Endothelial cell of umbilical vein (primary cell): ENCODE results near the gene RAPGEF4. TPM values are rescaled to one million over a fixed set of nuclear protein-coding genes. Genes with fewer than 3 reads are reported as not detected.

ENCODE experiments used
- BruUV-seq: library from RNA; stranded (reverse); fragments of 400-500 nt; replicated peaks from 2 replicates; lab custom pipeline; 2021; lab: Mats Ljungman, UMichigan
- CTCF ChIA-PET: fragments of 300-600, 350-600 bp; sonication (Branson Sonifier 250); formaldehyde crosslinking; loops from one replicate; lab custom pipeline; 2021; ENCODE audit warnings: antibody characterized with exemption, inconsistent platforms; lab: Charles Lee
- POLR2A ChIA-PET: fragments of 300-600, 350-600 bp; sonication (Branson Sonifier 250); formaldehyde crosslinking; loops from one replicate; lab custom pipeline; 2021; ENCODE audit warnings: antibody characterized with exemption, inconsistent platforms; lab: Charles Lee
- DNase-seq: peaks from one replicate; pipeline ENCODE4 v3.0.0-alpha.2; 2011; ENCODE audit warnings: low read depth, low spot score
- FAIRE-seq: peaks from 2 replicates; lab custom pipeline; 2011; peaks lifted over from hg19 to GRCh38; lab: Jason Lieb, UNC
- H2AFZ ChIP-seq: 2 replicates; pipeline ENCODE4 v1.6.0; 2012; ENCODE audit warnings: low read depth, low read length, control low read depth, inconsistent platforms
- H3K27ac ChIP-seq: 2 replicates; pipeline ENCODE4 v1.5.1; 2011; ENCODE audit warnings: low read depth, mild to moderate bottlenecking, control low read depth, low read length, moderate library complexity; ENCODE audit not compliant: insufficient read depth
- H3K27me3 ChIP-seq, 2 experiments: 2 replicates each; pipeline versions ENCODE4 v1.6.0 to v1.6.1; 2011; ENCODE audit warnings: low read length in 2 of 2, mixed read lengths in 1 of 2; ENCODE audit not compliant: control insufficient read depth in 2 of 2, insufficient read depth in 2 of 2
- H3K36me3 ChIP-seq, 2 experiments: 2 replicates in 1 of 2; 3 replicates in 1 of 2; pipeline ENCODE4 v1.5.1; 2011; ENCODE audit warnings: low read length in 2 of 2, mild to moderate bottlenecking in 1 of 2, moderate library complexity in 1 of 2; ENCODE audit not compliant: control insufficient read depth in 2 of 2, insufficient read depth in 2 of 2; ENCODE audit errors: extremely low read depth in 1 of 2
- H3K4me1 ChIP-seq: 3 replicates; pipeline ENCODE4 v1.5.1; 2011; ENCODE audit warnings: mild to moderate bottlenecking, low read length; ENCODE audit not compliant: control insufficient read depth, insufficient read depth; ENCODE audit errors: extremely low read depth
- H3K4me2 ChIP-seq: 2 replicates; pipeline ENCODE4 v1.6.1; 2011; ENCODE audit warnings: low read length, control low read depth, mixed read lengths; ENCODE audit not compliant: insufficient read depth
- H3K4me3 ChIP-seq, 3 experiments: fragments of 200-600 bp in 1 of 3; sonication (generic), shearing (Covaris generic) in 1 of 3; replicated peaks in 1 of 3; 2 replicates each; pipeline ENCODE4 v1.5.1; 2011 to 2016; ENCODE audit warnings: control low read depth in 3 of 3, low read length in 3 of 3, mild to moderate bottlenecking in 2 of 3, inconsistent platforms in 1 of 3, low read depth in 1 of 3, moderate library complexity in 1 of 3; ENCODE audit not compliant: insufficient read depth in 1 of 3
- H3K79me2 ChIP-seq: 2 replicates; pipeline ENCODE4 v1.6.0; 2012; ENCODE audit warnings: low read length, inconsistent platforms; ENCODE audit not compliant: control insufficient read depth, insufficient read depth
- H3K9ac ChIP-seq: replicated peaks from 2 replicates; pipeline ENCODE3; 2011; ENCODE audit warnings: low read length, control low read depth; ENCODE audit not compliant: insufficient read depth; ENCODE audit errors: extremely low read depth
- H3K9me1 ChIP-seq: replicated peaks from 3 replicates; pipeline ENCODE4 v1.6.0; 2011; ENCODE audit warnings: mild to moderate bottlenecking, low read length; ENCODE audit not compliant: control insufficient read depth, insufficient read depth; ENCODE audit errors: extremely low read depth
- H3K9me3 ChIP-seq: replicated peaks from 2 replicates; pipeline ENCODE4 v1.5.1; 2012; ENCODE audit warnings: low read length, inconsistent platforms; ENCODE audit not compliant: control insufficient read depth, insufficient read depth
- H4K20me1 ChIP-seq: replicated peaks from 2 replicates; pipeline ENCODE3; 2011; ENCODE audit warnings: mild to moderate bottlenecking, low read length; ENCODE audit not compliant: control insufficient read depth, insufficient read depth; ENCODE audit errors: extremely low read depth
- EZH2 ChIP-seq: IDR thresholded peaks from 2 replicates; pipeline ENCODE4 v1.6.1; 2012; ENCODE audit warnings: borderline replicate concordance, low read depth, mild to moderate bottlenecking, moderate library complexity, low read length, inconsistent platforms; ENCODE audit not compliant: severe bottlenecking
- GATA2 ChIP-seq: IDR thresholded peaks from 2 replicates; pipeline ENCODE4 v1.7.0; 2011; ENCODE audit warnings: low read depth, mild to moderate bottlenecking, moderate library complexity, mixed read lengths, low read length; ENCODE audit not compliant: insufficient read length, insufficient read depth
- MYC ChIP-seq: IDR thresholded peaks from one replicate; pipeline ENCODE4 v1.6.1; 2011; ENCODE audit warnings: mild to moderate bottlenecking, low read depth, low read length
- POLR2AphosphoS5 ChIP-seq: IDR thresholded peaks from 2 replicates; pipeline ENCODE4 v1.6.1; 2012; ENCODE audit warnings: low read depth, mild to moderate bottlenecking, control low read depth, low read length, moderate library complexity; ENCODE audit not compliant: insufficient read depth
- dilution Hi-C: fragments of 300-500 bp; cut with MboI; formaldehyde crosslinking; loops from one replicate; pipeline ENCODE4 v1.15.0; 2019; ENCODE audit warnings: low sequenced_read_pairs; ENCODE audit not compliant: extremely low pct_ligation_motif_present
- intact Hi-C: fragments of 100-400 bp; cut with micrococcal nuclease; formaldehyde crosslinking; loops from one replicate; pipeline ENCODE4 v1.10.0; 2022
- polyA plus RNA-seq, 4 experiments: library from polyadenylated mRNA; depleted of rRNA in 3 of 4; stranded (reverse) in 3 of 4; unstranded in 1 of 4; fragments of >200 nt; gene quantifications; 2 replicates each; pipeline versions ENCODE4 v1.2.1 to v1.2.3, GENCODE V29; 2011 to 2012; ENCODE audit warnings: missing spikeins in 1 of 4
- total RNA-seq: library from RNA; stranded (reverse); gene quantifications from 2 replicates; pipeline ENCODE4 v1.2.3, GENCODE V29; 2021
- TF ChIP-seq, protein P1 (sequence below), 2 donors: IDR thresholded peaks; 1 replicate in 1 of 2; 2 replicates in 1 of 2; pipeline ENCODE4 v1.5.1; 2011; ENCODE audit warnings: low read length in 2 of 2, mild to moderate bottlenecking in 2 of 2, moderate library complexity in 2 of 2, control low read depth in 1 of 2, inconsistent platforms in 1 of 2, low read depth in 1 of 2; ENCODE audit not compliant: insufficient read depth in 1 of 2; ENCODE audit errors: extremely low read depth in 1 of 2

Gene RAPGEF4
- total and polyA plus RNA-seq, 2 donors (not counting 3 experiments of a cell fraction or from before 2014, with no cell fraction given): 7.2 to 9.2 TPM

DNA sequence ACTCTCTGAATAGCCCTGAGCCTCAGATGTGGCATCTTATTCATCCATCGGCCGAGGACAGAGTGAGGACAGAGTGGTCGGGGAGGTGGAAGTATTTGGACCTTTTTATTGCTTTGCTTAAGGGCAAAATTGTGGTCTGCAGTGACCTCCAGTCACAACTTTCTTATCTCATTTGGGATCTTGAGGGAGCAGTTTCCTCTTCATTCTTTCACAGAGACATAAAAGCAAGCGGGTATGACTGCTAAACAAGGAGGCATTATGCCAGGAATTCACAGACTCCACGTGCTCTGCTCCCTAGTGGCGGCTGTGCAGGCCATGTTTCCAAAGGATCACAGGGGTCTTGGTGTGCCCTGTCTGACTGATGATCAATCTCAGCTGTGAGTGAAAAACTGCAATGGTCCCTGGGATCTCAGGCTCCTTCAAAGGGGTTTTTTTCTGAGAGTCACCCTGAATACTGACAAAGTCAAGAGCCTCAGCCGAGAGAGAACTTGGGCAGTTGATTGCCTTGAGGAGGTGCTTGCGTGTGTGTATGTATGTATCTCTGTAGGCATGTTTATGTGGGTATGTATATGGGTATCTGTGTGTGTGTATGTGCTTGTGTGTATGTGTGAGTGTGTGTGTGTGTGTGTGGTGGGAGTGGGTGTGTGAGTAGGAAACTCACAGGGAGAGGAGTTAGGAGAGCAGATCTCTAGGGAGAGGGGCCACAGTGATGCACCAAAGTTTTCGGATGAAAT is 47.7 kb downstream of the RAPGEF4 start:
- ChIA-PET POLR2A (no interaction called here), CTCF (no interaction called here)
- H3K27ac ChIP-seq: no peak overlapping the region
- H3K27me3 ChIP-seq: no peaks in the 10 kb centered on the region
- H4K20me1 ChIP-seq: no peaks in the 10 kb centered on the region
- TF ChIP-seq, protein P1, sequence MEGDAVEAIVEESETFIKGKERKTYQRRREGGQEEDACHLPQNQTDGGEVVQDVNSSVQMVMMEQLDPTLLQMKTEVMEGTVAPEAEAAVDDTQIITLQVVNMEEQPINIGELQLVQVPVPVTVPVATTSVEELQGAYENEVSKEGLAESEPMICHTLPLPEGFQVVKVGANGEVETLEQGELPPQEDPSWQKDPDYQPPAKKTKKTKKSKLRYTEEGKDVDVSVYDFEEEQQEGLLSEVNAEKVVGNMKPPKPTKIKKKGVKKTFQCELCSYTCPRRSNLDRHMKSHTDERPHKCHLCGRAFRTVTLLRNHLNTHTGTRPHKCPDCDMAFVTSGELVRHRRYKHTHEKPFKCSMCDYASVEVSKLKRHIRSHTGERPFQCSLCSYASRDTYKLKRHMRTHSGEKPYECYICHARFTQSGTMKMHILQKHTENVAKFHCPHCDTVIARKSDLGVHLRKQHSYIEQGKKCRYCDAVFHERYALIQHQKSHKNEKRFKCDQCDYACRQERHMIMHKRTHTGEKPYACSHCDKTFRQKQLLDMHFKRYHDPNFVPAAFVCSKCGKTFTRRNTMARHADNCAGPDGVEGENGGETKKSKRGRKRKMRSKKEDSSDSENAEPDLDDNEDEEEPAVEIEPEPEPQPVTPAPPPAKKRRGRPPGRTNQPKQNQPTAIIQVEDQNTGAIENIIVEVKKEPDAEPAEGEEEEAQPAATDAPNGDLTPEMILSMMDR (IDR thresholded peaks at IDR 0.05; ENCODE audit: extremely low read depth in 1 of 2, insufficient read depth in 1 of 2, low read depth in 1 of 2, low read length in 2 of 2): peak; percentile 24 to 32
- peak; percentile 94 for TF ChIP-seq GATA2
- peak; percentile 67 for TF ChIP-seq MYC
- no peak for TF ChIP-seq EZH2
- no peak overlapping the region for H3K9ac ChIP-seq
- FAIRE-seq (peak; percentile 87), DNase-seq (peak; percentile 78)
- H3K4me2 ChIP-seq: peak overlapping the region; percentile 34
- no peaks in the 10 kb centered on the region for H3K36me3 ChIP-seq
- no peaks in the 10 kb centered on the region for H3K9me3 ChIP-seq
- no peaks in the 10 kb centered on the region for H3K9me1 ChIP-seq
- no TSS peak for BruUV-seq
- H3K4me1 ChIP-seq: peaks cover 12% of the 10 kb centered on the region
- intact Hi-C loops: no loop called here
- dilution Hi-C loops: no loop called here
- no peaks in the 10 kb centered on the region for H3K79me2 ChIP-seq
- peak overlapping the region; percentile 23 for H2AFZ ChIP-seq
- H3K4me3 ChIP-seq: no peak overlapping the region

DNA sequence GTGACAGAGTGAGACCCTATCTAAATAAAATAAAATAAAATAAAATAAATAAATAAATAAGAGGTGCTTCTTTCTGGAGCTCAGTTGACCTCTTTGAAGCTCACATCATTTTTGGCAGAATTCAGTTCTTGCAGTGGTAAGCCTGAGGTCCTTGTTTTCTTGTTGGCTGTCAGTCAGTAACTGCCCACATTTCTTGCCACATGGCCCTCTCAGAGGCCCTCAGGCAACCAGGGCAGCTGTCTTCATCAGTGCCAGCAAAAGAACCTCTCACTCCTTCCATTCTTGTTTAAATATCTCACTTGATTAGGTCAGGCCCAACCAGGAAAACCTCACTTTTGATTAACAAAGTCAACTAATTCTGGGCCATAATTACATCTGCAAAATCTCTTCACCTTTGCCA is 53.2 kb downstream of the RAPGEF4 start:
- FAIRE-seq: no peak
- DNase-seq: no peak
- no peak for TF ChIP-seq EZH2
- TF ChIP-seq POLR2AphosphoS5: no peak
- no peak for TF ChIP-seq GATA2
- dilution Hi-C loops: no loop called here
- ChIA-PET CTCF (interaction anchor here (0.8 to 1.2 kb wide), 3 partner anchors 10 to 662 kb away, joined by 3 to 4 read pairs (median 3); no protein-coding TSS in a partner anchor), POLR2A (no interaction called here)
- no peaks in the 10 kb centered on the region for H3K9me1 ChIP-seq
- H3K9ac ChIP-seq: no peak overlapping the region
- no peaks in the 10 kb centered on the region for H3K27me3 ChIP-seq
- no peak overlapping the region for H2AFZ ChIP-seq
- intact Hi-C loops: no loop called here
- no peaks in the 10 kb centered on the region for H3K9me3 ChIP-seq
- no peaks in the 10 kb centered on the region for H3K79me2 ChIP-seq
- no peak overlapping the region for H3K4me2 ChIP-seq
- no peak overlapping the region for H3K27ac ChIP-seq
- H3K36me3 ChIP-seq: no peaks in the 10 kb centered on the region
- H3K4me3 ChIP-seq: no peak overlapping the region
- no peaks in the 10 kb centered on the region for H4K20me1 ChIP-seq
- no peaks in the 10 kb centered on the region for H3K4me1 ChIP-seq
- BruUV-seq: no TSS peak
